CD14-positive monocyte (primary cell): Measurements from ENCODE around the gene DOCK4. TPM values are rescaled to one million over a fixed set of nuclear protein-coding genes. Genes with fewer than 3 reads are reported as not detected.

Experiments
- DNase-seq, 3 donors: peaks; one replicate each; pipeline ENCODE4 v3.0.0-alpha.2; 2011 to 2022
- H2AFZ ChIP-seq: 2 replicates; pipeline ENCODE4 v1.6.0; 2012; ENCODE audit warnings: mild to moderate bottlenecking, low read depth, low read length, inconsistent platforms; ENCODE audit not compliant: insufficient read depth, poor library complexity, severe bottlenecking
- H3K27ac ChIP-seq, 2 donors: 1 replicate in 1 of 2; 2 replicates in 1 of 2; pipeline ENCODE4 v1.5.1; 2012 to 2013; ENCODE audit warnings: low read length in 2 of 2, control low read depth in 1 of 2, inconsistent platforms in 1 of 2, low read depth in 1 of 2, mild to moderate bottlenecking in 1 of 2
- H3K27me3 ChIP-seq, 2 donors: one replicate each; pipeline versions ENCODE4 v1.6.0 to v1.6.1; 2011 to 2013; ENCODE audit warnings: low read length in 2 of 2; ENCODE audit not compliant: control insufficient read depth in 2 of 2, insufficient read depth in 2 of 2
- H3K36me3 ChIP-seq, 2 donors: replicated peaks in 1 of 2; 1 replicate in 1 of 2; 2 replicates in 1 of 2; pipeline versions ENCODE4 v1.5.1 to v1.6.1; 2012 to 2013; ENCODE audit warnings: low read length in 2 of 2, control low read depth in 1 of 2, inconsistent platforms in 1 of 2, mild to moderate bottlenecking in 1 of 2; ENCODE audit not compliant: insufficient read depth in 2 of 2, control insufficient read depth in 1 of 2
- H3K4me1 ChIP-seq, 2 donors: 1 replicate in 1 of 2; 2 replicates in 1 of 2; pipeline versions ENCODE4 v1.5.1 to v1.6.1; 2012 to 2013; ENCODE audit warnings: low read length in 2 of 2, control low read depth in 1 of 2, inconsistent platforms in 1 of 2, mild to moderate bottlenecking in 1 of 2, moderate library complexity in 1 of 2; ENCODE audit not compliant: insufficient read depth in 2 of 2, control insufficient read depth in 1 of 2
- H3K4me2 ChIP-seq: replicated peaks from 2 replicates; pipeline ENCODE3; 2012; ENCODE audit warnings: low read length, moderate library complexity, mild to moderate bottlenecking; ENCODE audit not compliant: poor library complexity, severe bottlenecking; ENCODE audit errors: extremely low read depth
- H3K4me3 ChIP-seq, 3 experiments: fragments of 200-600 bp in 1 of 3; sonication (generic) in 1 of 3; replicated peaks in 1 of 3; 1 replicate in 2 of 3; 2 replicates in 1 of 3; pipeline ENCODE4 v1.5.1; 2011 to 2013; ENCODE audit warnings: low read length in 3 of 3, mild to moderate bottlenecking in 3 of 3, control low read depth in 2 of 3, low read depth in 2 of 3, inconsistent platforms in 1 of 3, moderate library complexity in 1 of 3
- H3K79me2 ChIP-seq: 2 replicates; pipeline ENCODE4 v1.6.0; 2012; ENCODE audit warnings: mild to moderate bottlenecking, control low read depth, inconsistent platforms, low read length, moderate library complexity; ENCODE audit not compliant: insufficient read depth
- H3K9ac ChIP-seq: 2 replicates; pipeline ENCODE4 v1.6.0; 2017; ENCODE audit warnings: low read length, mild to moderate bottlenecking; ENCODE audit not compliant: insufficient read depth, poor library complexity, severe bottlenecking
- H3K9me3 ChIP-seq, 2 donors: replicated peaks in 1 of 2; 1 replicate in 1 of 2; 2 replicates in 1 of 2; pipeline versions ENCODE4 v1.5.1 to v1.6.1; 2012 to 2013; ENCODE audit warnings: low read length in 2 of 2, control low read depth in 1 of 2; ENCODE audit not compliant: control insufficient read depth in 1 of 2, insufficient read depth in 1 of 2
- H4K20me1 ChIP-seq: 2 replicates; pipeline ENCODE4 v1.6.0; 2012; ENCODE audit warnings: mild to moderate bottlenecking, low read length, control low read depth, moderate library complexity; ENCODE audit not compliant: insufficient read depth
- H3K27ac Mint-ChIP-seq, 7 donors: one replicate each; pipeline ENCODE4 v1.8.0; 2020; ENCODE audit warnings: mild to moderate bottlenecking in 7 of 7, mixed read lengths in 7 of 7, moderate library complexity in 6 of 7, inconsistent platforms in 2 of 7
- H3K27me3 Mint-ChIP-seq, 3 donors: one replicate each; pipeline ENCODE4 v1.8.0; 2021 to 2022; ENCODE audit warnings: low read depth in 3 of 3, mild to moderate bottlenecking in 3 of 3, mixed read lengths in 3 of 3, moderate library complexity in 3 of 3, inconsistent platforms in 1 of 3
- H3K36me3 Mint-ChIP-seq, 2 donors: one replicate each; pipeline ENCODE4 v1.8.0; 2020; ENCODE audit warnings: mixed read lengths in 2 of 2, inconsistent platforms in 1 of 2, mild to moderate bottlenecking in 1 of 2
- H3K4me1 Mint-ChIP-seq: one replicate; pipeline ENCODE4 v1.8.0; 2020; ENCODE audit warnings: mild to moderate bottlenecking, mixed read lengths
- H3K4me3 Mint-ChIP-seq, 2 donors: one replicate each; pipeline ENCODE4 v1.8.0; 2020; ENCODE audit warnings: mild to moderate bottlenecking in 2 of 2, mixed read lengths in 2 of 2, moderate library complexity in 1 of 2
- H3K9me3 Mint-ChIP-seq, 7 donors: one replicate each; pipeline ENCODE4 v1.8.0; 2020 to 2022; ENCODE audit warnings: mixed read lengths in 7 of 7, mild to moderate bottlenecking in 6 of 7, moderate library complexity in 6 of 7, inconsistent platforms in 2 of 7
- CTCF ChIP-seq: fragments of 200-600 bp; IDR thresholded peaks from one replicate; pipeline ENCODE4 v1.8.0; 2022; ENCODE audit warnings: antibody characterized with exemption, mild to moderate bottlenecking
- WGBS: methylation state at CpG from one replicate; pipeline ENCODE4 v1.1.5; 2013; ENCODE audit warnings: missing lambda C conversion rate; ENCODE audit not compliant: insufficient coverage; 5-methylcytosine and 5-hydroxymethylcytosine counted together
- intact Hi-C, 2 donors: fragments of 100-400 bp; cut with micrococcal nuclease; formaldehyde crosslinking; loops; one replicate each; pipeline versions ENCODE4 v1.15.0 to v1.15.1; 2023
- polyA plus RNA-seq, 3 donors: library from polyadenylated mRNA; depleted of rRNA in 1 of 3; unstranded in 2 of 3; stranded (reverse) in 1 of 3; fragments of 300-500 nt in 2 of 3; fragments of >200 nt in 1 of 3; fragmentation: Illumina TruSeq in 2 of 3; gene quantifications; 1 replicate in 2 of 3; 2 replicates in 1 of 3; pipeline ENCODE4 v1.2.3, GENCODE V29; 2012 to 2021

The DOCK4 gene
- polyA plus RNA-seq, 3 donors, result 1.3 to 5.0 (median 2.7) TPM

DNA sequence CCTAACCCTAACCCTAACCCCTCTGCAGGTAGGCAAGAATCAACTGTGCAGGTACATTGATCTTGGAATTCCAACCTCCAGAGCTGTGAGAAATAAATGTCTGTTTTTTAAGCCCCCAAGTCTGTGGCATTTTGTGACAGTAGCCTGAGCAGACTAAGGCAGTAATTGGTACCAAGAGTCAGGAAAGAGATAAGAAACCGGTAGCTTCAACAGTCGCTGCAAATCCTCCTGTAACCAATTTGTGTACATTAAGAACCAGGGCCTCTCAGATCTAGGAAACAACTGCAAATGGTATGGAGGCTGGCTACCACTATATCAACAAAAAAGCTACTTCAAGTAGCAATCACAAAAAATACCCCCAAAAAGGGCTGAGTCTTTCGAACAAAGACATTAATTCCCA is 67.3 kb downstream of the DOCK4 start:
- 100% methylated on average over 1 of the region's 3 CpGs for WGBS
- Histone ChIP-seq H3K9me3 (no peaks in the 10 kb centered on the region), H2AFZ (no peak overlapping the region), H3K27ac (no peak overlapping the region), H3K4me2 (no peak overlapping the region), H4K20me1 (no peaks in the 10 kb centered on the region), H3K36me3 (no peaks in the 10 kb centered on the region), H3K4me1 (no peaks in the 10 kb centered on the region), H3K27me3 (no peaks in the 10 kb centered on the region), H3K9ac (no peak overlapping the region), H3K4me3 (no peak overlapping the region), H3K79me2 (no peaks in the 10 kb centered on the region)
- H3K4me3 Mint-ChIP-seq, result no peak overlapping the region
- no peak for DNase-seq
- no peaks in the 10 kb centered on the region for H3K36me3 Mint-ChIP-seq
- H3K4me1 Mint-ChIP-seq, result no peaks in the 10 kb centered on the region
- no peak overlapping the region for H3K27ac Mint-ChIP-seq
- no peaks in the 10 kb centered on the region for H3K27me3 Mint-ChIP-seq
- H3K9me3 Mint-ChIP-seq, result no peaks in the 10 kb centered on the region
- intact Hi-C loops, result no loop called here
- no peak for TF ChIP-seq CTCF

DNA sequence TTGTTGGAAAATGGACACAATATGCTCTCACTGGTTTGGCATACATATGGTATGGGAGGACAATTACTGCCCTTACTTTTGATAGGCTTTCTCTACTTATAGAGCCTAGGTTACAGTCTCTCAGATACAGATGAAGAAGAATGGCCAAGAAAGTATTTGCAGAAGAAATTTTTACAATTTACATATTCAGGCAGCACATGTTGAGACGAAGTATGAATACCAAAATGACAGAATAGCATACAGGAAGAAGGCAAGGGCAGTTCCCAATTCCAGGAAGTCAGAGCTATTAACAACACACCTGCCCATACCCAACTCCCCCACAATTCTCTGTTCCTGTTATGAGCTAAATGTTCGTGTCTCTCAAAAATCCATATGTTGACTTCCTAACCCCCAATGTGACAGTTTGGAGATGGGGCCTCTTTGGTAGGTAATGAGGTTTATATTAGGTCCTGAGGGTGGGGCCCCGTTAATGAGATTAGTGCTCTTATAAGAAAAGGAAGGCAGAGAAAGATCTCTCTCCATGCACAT is 67.8 kb downstream of the DOCK4 start:
- DNase-seq, result no peak
- Mint-ChIP-seq H3K27ac (no peak overlapping the region), H3K36me3 (no peaks in the 10 kb centered on the region), H3K4me1 (no peaks in the 10 kb centered on the region), H3K9me3 (no peaks in the 10 kb centered on the region), H3K4me3 (no peak overlapping the region), H3K27me3 (no peaks in the 10 kb centered on the region)
- H3K36me3 ChIP-seq, result no peaks in the 10 kb centered on the region
- no peak overlapping the region for H2AFZ ChIP-seq
- H3K27ac ChIP-seq, result no peak overlapping the region
- no peaks in the 10 kb centered on the region for H3K4me1 ChIP-seq
- no peak overlapping the region for H3K4me3 ChIP-seq
- H3K9me3 ChIP-seq, result no peaks in the 10 kb centered on the region
- no peaks in the 10 kb centered on the region for H3K79me2 ChIP-seq
- no peaks in the 10 kb centered on the region for H3K27me3 ChIP-seq
- intact Hi-C loops, result no loop called here
- H4K20me1 ChIP-seq, result no peaks in the 10 kb centered on the region
- H3K9ac ChIP-seq, result no peak overlapping the region
- no peak for TF ChIP-seq CTCF
- no peak overlapping the region for H3K4me2 ChIP-seq
- no CpG with 5 or more reads among the region's 3 CpGs for WGBS
